PC-9 (cell line): ENCODE measurements around the gene TBC1D16. TPM values are rescaled to one million over a fixed set of nuclear protein-coding genes. Genes with fewer than 3 reads are reported as not detected.

ENCODE experiments used
- BruUV-seq: library from RNA; stranded (reverse); fragments of 400-500 nt; replicated peaks from 2 replicates; lab custom pipeline; 2021; lab: Mats Ljungman, UMichigan
- CTCF ChIA-PET: fragments of 300-600 bp; sonication (Branson Sonifier 250); formaldehyde crosslinking; loops from one replicate; lab custom pipeline; 2022; ENCODE audit warnings: antibody characterized with exemption; lab: Charles Lee
- POLR2A ChIA-PET: fragments of 300-600 bp; sonication (Branson Sonifier 250); formaldehyde crosslinking; loops from one replicate; lab custom pipeline; 2022; ENCODE audit warnings: antibody characterized with exemption; ENCODE audit not compliant: unreplicated experiment; lab: Charles Lee
- DNase-seq, 2 experiments: peaks; one replicate each; pipeline versions ENCODE4 v3.0.0 to v3.0.0-alpha.2; 2015 to 2022; ENCODE audit warnings: mixed read lengths in 1 of 2
- H2AFZ ChIP-seq: fragments of 200-600 bp; sonication (generic); 2 replicates; pipeline ENCODE4 v1.8.1; 2017; ENCODE audit warnings: antibody characterized with exemption
- H3F3A ChIP-seq: fragments of 200-600 bp; sonication (generic); 2 replicates; pipeline ENCODE4 v1.8.1; 2017; ENCODE audit warnings: antibody characterized with exemption, mild to moderate bottlenecking, low read depth; ENCODE audit not compliant: insufficient read depth
- H3K27ac ChIP-seq: fragments of 200-600 bp; sonication (generic); 2 replicates; pipeline ENCODE4 v1.6.1; 2016; ENCODE audit warnings: mixed run types
- H3K27me3 ChIP-seq: fragments of 200-600 bp; sonication (generic); 2 replicates; pipeline ENCODE4 v1.6.1; 2016; ENCODE audit warnings: low read depth, mixed run types; ENCODE audit not compliant: insufficient read depth
- H3K36me3 ChIP-seq: fragments of 200-600 bp; sonication (generic); 2 replicates; pipeline ENCODE4 v1.6.1; 2016; ENCODE audit warnings: low read depth, mixed run types
- H3K4me1 ChIP-seq: fragments of 200-600 bp; sonication (generic); replicated peaks from 2 replicates; pipeline ENCODE4 v1.6.1; 2016; ENCODE audit warnings: mixed run types; ENCODE audit not compliant: insufficient read depth
- H3K4me2 ChIP-seq: fragments of 200-600 bp; sonication (generic); 2 replicates; pipeline ENCODE4 v1.6.1; 2017; ENCODE audit warnings: mixed run types
- H3K4me3 ChIP-seq: fragments of 200-600 bp; sonication (generic); 2 replicates; pipeline ENCODE4 v1.6.1; 2016; ENCODE audit warnings: mixed run types
- H3K79me2 ChIP-seq: fragments of 200-600 bp; sonication (generic); 2 replicates; pipeline ENCODE4 v1.6.1; 2017; ENCODE audit warnings: low read depth, mixed run types
- H3K9me2 ChIP-seq: fragments of 200-600 bp; sonication (generic); 2 replicates; pipeline ENCODE4 v1.8.1; 2017; ENCODE audit warnings: mild to moderate bottlenecking; ENCODE audit not compliant: insufficient read depth
- H3K9me3 ChIP-seq: fragments of 200-600 bp; sonication (generic); 2 replicates; pipeline ENCODE4 v1.8.1; 2016; ENCODE audit warnings: low read depth; ENCODE audit not compliant: insufficient read depth
- H4K20me1 ChIP-seq: fragments of 200-600 bp; sonication (generic); 2 replicates; pipeline ENCODE4 v1.8.1; 2017; ENCODE audit not compliant: insufficient read depth
- EZH2 ChIP-seq: fragments of 200-600 bp; sonication (generic); IDR thresholded peaks from 2 replicates; pipeline ENCODE4 v1.8.0; 2017; ENCODE audit warnings: antibody characterized with exemption, low read depth
- intact Hi-C: fragments of 100-400 bp; cut with micrococcal nuclease; formaldehyde crosslinking; loops from one replicate; pipeline ENCODE4 v1.10.0; 2022; ENCODE audit not compliant: unreplicated experiment
- total RNA-seq: library from RNA; stranded (reverse); gene quantifications from 2 replicates; pipeline ENCODE4 v1.2.3, GENCODE V29; 2021
- TF ChIP-seq, protein P1 (sequence below): fragments of 200-600 bp; sonication (generic); conservative IDR thresholded peaks from 2 replicates; pipeline ENCODE4 v1.6.1; 2017; ENCODE audit warnings: mixed run types, antibody characterized with exemption, mild to moderate bottlenecking, moderate library complexity

Gene TBC1D16
- total RNA-seq, 1 experiment from 2014 or later: 41.7 TPM

DNA sequence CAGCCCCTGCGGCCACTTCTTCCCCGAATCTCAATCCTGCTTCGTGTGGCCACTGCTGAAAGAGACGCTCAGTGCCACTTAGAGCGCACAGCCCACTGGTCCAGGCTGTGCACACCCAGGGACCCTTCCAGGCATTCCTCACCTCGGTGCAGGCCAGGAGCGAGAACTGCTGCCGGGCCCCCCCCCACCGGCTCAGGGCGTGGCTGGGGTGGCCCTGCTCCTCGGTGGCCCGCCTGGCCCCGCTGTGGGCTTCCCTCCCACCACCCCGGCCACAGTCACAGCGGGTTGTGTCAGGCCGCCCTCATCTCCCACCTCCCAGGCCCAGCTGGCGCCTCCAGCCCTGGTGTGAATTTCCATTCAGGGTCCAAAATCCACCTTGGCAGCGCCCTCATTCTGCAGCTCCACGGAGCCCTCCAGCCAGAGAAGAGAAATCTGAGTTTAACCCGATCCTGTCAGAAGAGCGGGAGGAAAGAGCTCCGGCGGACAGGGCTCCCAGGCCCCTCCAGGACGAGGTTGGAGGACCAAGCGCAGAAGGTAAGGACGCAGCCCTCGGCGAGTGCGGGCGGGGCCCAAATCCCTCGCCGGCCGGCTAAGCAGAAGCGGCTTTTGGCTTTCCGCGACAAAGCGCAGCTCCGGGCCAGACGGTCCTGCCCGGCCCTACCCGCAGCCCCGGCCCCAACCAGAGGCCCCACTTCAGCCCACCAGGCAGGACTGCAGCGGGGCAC lies 12.0 kb downstream of the TBC1D16 start:
- Histone ChIP-seq H4K20me1 (no peaks in the 10 kb centered on the region; the same call in 1 of the 2 replicates), H3K4me2 (no peak overlapping the region), H3K27me3 (no peaks in the 10 kb centered on the region), H3K4me1 (no peaks in the 10 kb centered on the region), H3K79me2 (no peaks in the 10 kb centered on the region), H3K9me3 (no peaks in the 10 kb centered on the region), H3F3A (no peaks in the 10 kb centered on the region), H3K27ac (no peak overlapping the region), H3K4me3 (no peak overlapping the region), H3K36me3 (no peaks in the 10 kb centered on the region), H2AFZ (no peak overlapping the region), H3K9me2 (no peaks in the 10 kb centered on the region)
- TF ChIP-seq, protein P1, sequence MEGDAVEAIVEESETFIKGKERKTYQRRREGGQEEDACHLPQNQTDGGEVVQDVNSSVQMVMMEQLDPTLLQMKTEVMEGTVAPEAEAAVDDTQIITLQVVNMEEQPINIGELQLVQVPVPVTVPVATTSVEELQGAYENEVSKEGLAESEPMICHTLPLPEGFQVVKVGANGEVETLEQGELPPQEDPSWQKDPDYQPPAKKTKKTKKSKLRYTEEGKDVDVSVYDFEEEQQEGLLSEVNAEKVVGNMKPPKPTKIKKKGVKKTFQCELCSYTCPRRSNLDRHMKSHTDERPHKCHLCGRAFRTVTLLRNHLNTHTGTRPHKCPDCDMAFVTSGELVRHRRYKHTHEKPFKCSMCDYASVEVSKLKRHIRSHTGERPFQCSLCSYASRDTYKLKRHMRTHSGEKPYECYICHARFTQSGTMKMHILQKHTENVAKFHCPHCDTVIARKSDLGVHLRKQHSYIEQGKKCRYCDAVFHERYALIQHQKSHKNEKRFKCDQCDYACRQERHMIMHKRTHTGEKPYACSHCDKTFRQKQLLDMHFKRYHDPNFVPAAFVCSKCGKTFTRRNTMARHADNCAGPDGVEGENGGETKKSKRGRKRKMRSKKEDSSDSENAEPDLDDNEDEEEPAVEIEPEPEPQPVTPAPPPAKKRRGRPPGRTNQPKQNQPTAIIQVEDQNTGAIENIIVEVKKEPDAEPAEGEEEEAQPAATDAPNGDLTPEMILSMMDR: no peak
- TF ChIP-seq EZH2: no peak
- intact Hi-C loops: no loop called here
- BruUV-seq: no TSS peak
- POLR2A ChIA-PET: interaction anchor here (0.7 kb wide), 1 partner anchor 136 kb away, joined by 6 read pairs; no protein-coding TSS in a partner anchor
- CTCF ChIA-PET: no interaction called here
- no peak for DNase-seq

DNA sequence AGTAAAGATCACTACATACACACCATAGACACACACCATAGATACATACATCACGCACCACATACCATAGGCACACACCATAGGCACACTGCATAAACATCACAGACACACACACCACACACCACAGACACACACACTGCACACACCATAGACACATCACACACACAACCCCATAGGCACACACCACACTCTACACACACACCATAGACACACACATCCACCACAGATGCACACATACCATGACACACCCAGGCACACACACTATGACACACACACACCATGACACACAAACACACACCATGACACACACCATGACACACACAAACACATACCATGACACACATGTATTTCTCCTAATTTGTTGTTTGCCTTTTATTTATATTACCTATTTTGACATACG lies 14.1 kb downstream of the TBC1D16 start:
- Histone ChIP-seq H3K36me3 (no peaks in the 10 kb centered on the region), H3K4me2 (no peak overlapping the region), H2AFZ (no peak overlapping the region), H3K27ac (no peak overlapping the region), H3K27me3 (no peaks in the 10 kb centered on the region), H3F3A (no peaks in the 10 kb centered on the region), H3K4me3 (no peak overlapping the region), H3K9me2 (no peaks in the 10 kb centered on the region), H3K4me1 (no peaks in the 10 kb centered on the region), H3K9me3 (no peaks in the 10 kb centered on the region), H4K20me1 (no peaks in the 10 kb centered on the region), H3K79me2 (no peaks in the 10 kb centered on the region)
- ChIA-PET POLR2A (no interaction called here), CTCF (no interaction called here)
- TF ChIP-seq, protein P1: no peak
- no peak for TF ChIP-seq EZH2
- no TSS peak for BruUV-seq
- intact Hi-C loops: no loop called here
- DNase-seq: no peak

DNA sequence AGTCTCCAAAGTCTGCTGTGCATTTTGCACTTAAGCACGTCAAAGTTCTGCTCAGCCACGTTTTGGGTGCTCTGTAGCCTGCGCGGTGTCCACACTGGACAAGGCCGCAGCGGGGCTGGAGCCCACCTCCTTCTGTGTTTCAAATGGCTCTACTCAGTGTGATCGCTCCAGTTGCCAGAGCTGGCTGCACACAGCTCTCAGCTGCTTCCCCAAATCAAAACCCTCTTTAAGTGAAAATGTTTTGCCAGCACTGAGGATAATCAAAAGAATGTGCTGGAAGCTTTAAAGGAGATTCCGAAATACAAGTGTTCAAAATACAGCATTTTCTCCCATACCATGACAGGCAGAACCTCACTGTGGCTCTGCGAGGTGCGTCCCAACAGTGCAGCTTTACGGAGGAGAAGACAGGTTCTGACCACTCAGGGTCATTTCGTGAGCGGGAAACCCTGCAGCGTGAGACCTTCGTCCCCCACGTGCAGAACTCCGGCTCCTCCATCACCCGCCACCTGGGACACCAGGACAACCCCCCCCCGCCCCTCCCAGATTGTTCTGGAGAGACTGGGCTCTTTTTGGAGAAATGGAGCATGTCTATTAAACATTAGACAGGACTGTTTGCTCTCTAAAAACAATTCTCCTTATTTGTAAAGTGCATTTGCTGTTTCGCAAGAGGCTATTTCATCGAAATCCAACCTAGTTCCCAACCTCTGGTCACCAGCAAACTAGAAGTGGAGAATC lies 16.6 kb downstream of the TBC1D16 start:
- intact Hi-C loops: no loop called here
- Histone ChIP-seq H3K9me2 (no peaks in the 10 kb centered on the region), H3K36me3 (no peaks in the 10 kb centered on the region), H3F3A (no peaks in the 10 kb centered on the region), H3K4me1 (no peaks in the 10 kb centered on the region), H3K4me2 (no peak overlapping the region), H2AFZ (no peak overlapping the region), H3K27me3 (no peaks in the 10 kb centered on the region), H4K20me1 (no peaks in the 10 kb centered on the region), H3K27ac (no peak overlapping the region), H3K79me2 (no peaks in the 10 kb centered on the region), H3K9me3 (no peaks in the 10 kb centered on the region), H3K4me3 (no peak overlapping the region)
- no TSS peak for BruUV-seq
- POLR2A ChIA-PET: interaction anchor here (0.5 kb wide), 1 partner anchor 127 kb away, joined by 5 read pairs; no protein-coding TSS in a partner anchor
- TF ChIP-seq EZH2: no peak
- TF ChIP-seq, protein P1: no peak
- DNase-seq: no peak
- CTCF ChIA-PET: no interaction called here
